ENCODE measurements around the gene SHKBP1.

The SHKBP1 gene

DNA sequence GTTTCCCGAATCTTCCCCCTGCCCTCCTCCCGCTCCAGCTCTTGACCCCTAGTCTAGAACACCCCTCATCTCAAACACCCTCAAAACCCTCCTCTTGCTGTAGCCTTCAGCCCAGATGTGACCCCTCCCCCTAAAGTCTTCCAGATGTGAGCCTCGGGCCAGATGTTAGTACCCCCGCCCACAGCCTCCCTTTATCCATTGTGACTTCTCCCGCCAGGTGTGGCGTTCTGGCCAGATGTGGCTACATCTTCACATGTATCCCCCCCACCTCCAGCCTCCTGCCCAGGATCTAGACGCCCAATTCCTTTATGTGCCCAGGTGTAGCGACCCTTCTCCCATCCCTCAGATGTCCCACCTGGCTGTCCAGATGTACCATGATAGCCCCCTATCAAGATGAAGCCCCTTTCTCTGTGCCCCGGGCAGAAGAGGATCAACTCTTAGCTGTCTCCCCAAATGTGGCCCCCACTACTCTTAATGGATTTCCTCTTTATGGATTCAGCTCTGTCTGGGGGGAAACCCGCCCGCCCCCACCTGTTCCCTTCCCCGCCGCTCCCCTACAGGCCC is 24.0 kb downstream of the SHKBP1 start:
- H3K4me2 ChIP-seq (ENCODE audit: low read length), result peak overlapping the region; percentile 59

DNA sequence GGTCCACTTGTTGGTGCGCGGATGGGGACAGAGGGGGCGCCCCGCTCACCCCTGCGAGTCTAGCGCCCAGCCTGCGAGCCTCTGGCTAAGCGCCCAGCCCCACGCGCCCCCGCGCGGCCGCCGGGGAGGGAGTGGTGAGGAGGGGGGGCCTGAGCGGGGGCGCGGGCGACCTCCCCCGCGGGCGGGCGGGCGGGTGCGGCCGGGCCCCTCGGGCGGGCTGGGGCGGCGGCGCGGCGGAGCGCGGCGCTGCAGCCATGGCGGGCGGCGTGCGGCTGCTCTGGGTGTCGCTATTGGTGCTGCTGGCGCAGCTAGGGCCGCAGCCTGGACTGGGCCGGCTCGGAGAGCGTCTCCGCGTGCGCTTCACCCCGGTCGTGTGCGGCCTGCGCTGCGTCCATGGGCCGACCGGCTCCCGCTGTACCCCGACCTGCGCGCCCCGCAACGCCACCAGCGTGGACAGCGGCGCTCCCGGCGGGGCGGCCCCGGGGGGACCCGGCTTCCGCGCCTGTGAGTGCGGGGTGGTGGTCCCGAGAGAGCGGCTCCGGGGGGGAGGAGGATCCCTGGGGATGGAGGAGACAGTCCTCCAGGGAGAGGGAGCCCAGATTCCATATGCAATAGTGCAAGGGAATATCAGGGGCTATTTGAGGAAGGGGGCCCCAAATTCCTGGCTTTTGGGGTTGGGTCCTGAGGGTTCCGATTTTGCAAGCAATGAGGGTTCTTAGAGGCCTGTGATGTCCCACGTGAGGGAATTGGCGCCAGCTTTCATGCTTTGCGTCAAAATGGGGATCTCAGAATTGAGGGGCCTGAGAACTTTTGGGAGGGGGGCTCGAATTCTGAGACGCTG is 24.7 kb downstream of the SHKBP1 start, which contains the start of gene LTBP4:
LTBP4 (plus strand) TSS at position 236 of the 841 bp plus-strand sequence; CDS start at position 255, 19 bp downstream.
- H3K4me1 ChIP-seq (ENCODE audit: low read length), result peaks cover 51% of the 10 kb centered on the region

More for the DNA sequence above, 24.0 kb downstream of the SHKBP1 start:
- peaks cover 21% of the 10 kb centered on the region for H3K27me3 ChIP-seq (ENCODE audit: low read depth, low read length)
- H3K79me2 ChIP-seq (ENCODE audit: low read length), result no peaks in the 10 kb centered on the region
- peak overlapping the region; percentile 80 for H3K4me3 ChIP-seq (ENCODE audit: low read length)
- H3K9me3 ChIP-seq (ENCODE audit: insufficient read depth, low read length), result no peaks in the 10 kb centered on the region
- no peaks in the 10 kb centered on the region for H4K20me1 ChIP-seq (ENCODE audit: insufficient read depth, low read length)
- no peak for TF ChIP-seq EZH2phosphoT487 (IDR thresholded peaks at IDR 0.05; ENCODE audit: low read depth)
- TF ChIP-seq, protein P1, sequence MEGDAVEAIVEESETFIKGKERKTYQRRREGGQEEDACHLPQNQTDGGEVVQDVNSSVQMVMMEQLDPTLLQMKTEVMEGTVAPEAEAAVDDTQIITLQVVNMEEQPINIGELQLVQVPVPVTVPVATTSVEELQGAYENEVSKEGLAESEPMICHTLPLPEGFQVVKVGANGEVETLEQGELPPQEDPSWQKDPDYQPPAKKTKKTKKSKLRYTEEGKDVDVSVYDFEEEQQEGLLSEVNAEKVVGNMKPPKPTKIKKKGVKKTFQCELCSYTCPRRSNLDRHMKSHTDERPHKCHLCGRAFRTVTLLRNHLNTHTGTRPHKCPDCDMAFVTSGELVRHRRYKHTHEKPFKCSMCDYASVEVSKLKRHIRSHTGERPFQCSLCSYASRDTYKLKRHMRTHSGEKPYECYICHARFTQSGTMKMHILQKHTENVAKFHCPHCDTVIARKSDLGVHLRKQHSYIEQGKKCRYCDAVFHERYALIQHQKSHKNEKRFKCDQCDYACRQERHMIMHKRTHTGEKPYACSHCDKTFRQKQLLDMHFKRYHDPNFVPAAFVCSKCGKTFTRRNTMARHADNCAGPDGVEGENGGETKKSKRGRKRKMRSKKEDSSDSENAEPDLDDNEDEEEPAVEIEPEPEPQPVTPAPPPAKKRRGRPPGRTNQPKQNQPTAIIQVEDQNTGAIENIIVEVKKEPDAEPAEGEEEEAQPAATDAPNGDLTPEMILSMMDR (IDR thresholded peaks at IDR 0.05; ENCODE audit: low read depth, low read length), result no peak
- H3K9ac ChIP-seq (ENCODE audit: low read length), result peak overlapping the region; percentile 7; the same call in 1 of the 2 replicates
- H3K36me3 ChIP-seq (replicated peaks; ENCODE audit: low read depth, low read length), result no peaks in the 10 kb centered on the region
- H2AFZ ChIP-seq (ENCODE audit: low read depth, low read length), result no peak overlapping the region; the same call in 1 of the 2 replicates
- H3K27ac ChIP-seq (ENCODE audit: low read length), result no peak overlapping the region
- peaks cover 51% of the 10 kb centered on the region for H3K4me1 ChIP-seq (ENCODE audit: low read length)

DNA sequence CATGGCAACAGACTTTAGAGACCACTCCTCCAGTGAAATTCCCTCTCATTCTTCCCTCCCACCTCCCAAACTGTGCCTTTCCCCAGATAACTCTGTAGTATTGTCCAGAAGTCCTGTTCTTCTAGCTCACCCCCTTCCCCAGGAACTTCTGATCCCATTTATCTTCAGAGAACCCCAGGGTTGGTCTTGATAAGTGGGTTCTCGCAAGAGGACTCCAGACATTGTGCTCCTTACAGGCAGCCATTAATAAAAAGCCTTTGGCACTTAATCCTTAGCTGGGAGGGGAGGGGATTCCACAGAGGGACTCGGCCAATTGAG is 26.4 kb downstream of the SHKBP1 start:
- Histone ChIP-seq H3K9me3 (ENCODE audit: insufficient read depth, low read length) (no peaks in the 10 kb centered on the region), H3K79me2 (ENCODE audit: low read length) (no peaks in the 10 kb centered on the region), H3K27ac (ENCODE audit: low read length) (no peak overlapping the region), H3K4me1 (ENCODE audit: low read length) (peaks cover 54% of the 10 kb centered on the region), H3K9ac (ENCODE audit: low read length) (peak overlapping the region; percentile 34; the same call in 1 of the 2 replicates), H3K27me3 (ENCODE audit: low read depth, low read length) (peaks cover 21% of the 10 kb centered on the region), H3K4me2 (ENCODE audit: low read length) (peak overlapping the region; percentile 97), H4K20me1 (ENCODE audit: insufficient read depth, low read length) (no peaks in the 10 kb centered on the region), H3K36me3 (replicated peaks; ENCODE audit: low read depth, low read length) (no peaks in the 10 kb centered on the region), H3K4me3 (ENCODE audit: low read length) (peak overlapping the region; percentile 80), H2AFZ (ENCODE audit: low read depth, low read length) (no peak overlapping the region)
- TF ChIP-seq, protein P1 (IDR thresholded peaks at IDR 0.05; ENCODE audit: low read depth, low read length), result no peak
- TF ChIP-seq EZH2phosphoT487 (IDR thresholded peaks at IDR 0.05; ENCODE audit: low read depth), result no peak

More for the DNA sequence above, 24.7 kb downstream of the SHKBP1 start, which contains the start of gene LTBP4:
- Histone ChIP-seq H3K9me3 (ENCODE audit: insufficient read depth, low read length) (no peaks in the 10 kb centered on the region), H3K36me3 (replicated peaks; ENCODE audit: low read depth, low read length) (no peaks in the 10 kb centered on the region), H3K27ac (ENCODE audit: low read length) (no peak within 1 kb of the TSS), H2AFZ (ENCODE audit: low read depth, low read length) (peak within 1 kb of the TSS; percentile 79; the same call in 1 of the 2 replicates), H3K4me3 (ENCODE audit: low read length) (peak within 1 kb of the TSS; percentile 80), H3K9ac (ENCODE audit: low read length) (peak within 1 kb of the TSS; percentile 82), H3K79me2 (ENCODE audit: low read length) (no peaks in the 10 kb centered on the region), H3K4me2 (ENCODE audit: low read length) (peak within 1 kb of the TSS; percentile 97), H3K27me3 (ENCODE audit: low read depth, low read length) (peaks cover 21% of the 10 kb centered on the region), H4K20me1 (ENCODE audit: insufficient read depth, low read length) (no peaks in the 10 kb centered on the region)
- TF ChIP-seq, protein P1 (IDR thresholded peaks at IDR 0.05; ENCODE audit: low read depth, low read length), result peak; percentile 46
- no peak for TF ChIP-seq EZH2phosphoT487 (IDR thresholded peaks at IDR 0.05; ENCODE audit: low read depth)

Measured in OCI-LY3 (cell line).